ENCODE data around the gene DHRS4. TPM values are rescaled to one million over a fixed set of nuclear protein-coding genes. Genes with fewer than 3 reads are reported as not detected.
"Not testable (repeated sequence)": the region's sequence is repeated elsewhere in the genome, so short reads cannot be mapped to it uniquely, and the experiment has no call there.

DHRS4 gene
- total RNA-seq, 1 experiment from 2014 or later, result 12.7 TPM

GRCh38 chr14:23973178-23973577 is 19.6 kb downstream of the DHRS4 start:
- H3K56ac ChIP-seq (ENCODE audit: insufficient read length, low read depth, low read length); H3T11ph ChIP-seq (ENCODE audit: low read length); H3K4me2 ChIP-seq (ENCODE audit: insufficient read depth, insufficient read length, low read length); H3K27me3 ChIP-seq (ENCODE audit: insufficient read depth, low read length); H4K8ac ChIP-seq (replicated peaks; ENCODE audit: insufficient read length, low read depth, low read length); H4K91ac ChIP-seq (ENCODE audit: insufficient read length, low read depth, low read length); H3K4me3 Mint-ChIP-seq; H3K9ac ChIP-seq (ENCODE audit: extremely low read depth, insufficient read length, low read length); H3K9me3 ChIP-seq (ENCODE audit: control insufficient read depth, low read depth, low read length); H3K4me1 ChIP-seq (ENCODE audit: insufficient read depth, low read length); H3K27ac ChIP-seq (ENCODE audit: insufficient read length, low read depth, low read length); H3K27ac Mint-ChIP-seq; H3K23ac ChIP-seq (ENCODE audit: insufficient read length, low read depth, low read length); H4K20me1 ChIP-seq (ENCODE audit: control insufficient read depth, insufficient read depth, insufficient read length); H3K36me3 Mint-ChIP-seq (ENCODE audit: insufficient read depth in 1 of 3, low read depth in 3 of 3); H2BK20ac ChIP-seq (ENCODE audit: low read depth, low read length, poor library complexity, severe bottlenecking); H3K79me1 ChIP-seq (ENCODE audit: insufficient read depth, low read depth, low read length, poor library complexity, severe bottlenecking); H2BK12ac ChIP-seq (ENCODE audit: insufficient read length, low read depth, low read length); H3K4me1 Mint-ChIP-seq; H2AK5ac ChIP-seq (ENCODE audit: insufficient read length, low read length); H3K18ac ChIP-seq (ENCODE audit: insufficient read length, low read depth, low read length); H2AFZ ChIP-seq (ENCODE audit: low read length); H3K23me2 ChIP-seq (ENCODE audit: insufficient read length, low read depth, low read length, poor library complexity, severe bottlenecking); H3K79me2 ChIP-seq (ENCODE audit: insufficient read depth, low read length); H2BK15ac ChIP-seq (ENCODE audit: low read depth, low read length); H2BK5ac ChIP-seq (ENCODE audit: insufficient read length, low read length); H4K5ac ChIP-seq (ENCODE audit: insufficient read length, low read depth, low read length); H3K14ac ChIP-seq (ENCODE audit: insufficient read depth, low read length); H3K4ac ChIP-seq (ENCODE audit: low read depth, low read length); H2BK120ac ChIP-seq (ENCODE audit: low read depth, low read length, poor library complexity, severe bottlenecking); DNase-seq: not testable (repeated sequence)
- Mint-ChIP-seq H3K27me3 (ENCODE audit: low read depth) (peaks cover 29% of the 10 kb centered on the region), H3K9me3 (peaks cover 16 to 38% of the 10 kb centered on the region in 2 experiments)
- WGBS (ENCODE audit: extremely low coverage, insufficient read length, low lambda C conversion rate), result no CpG with 5 or more reads among the region's 8 CpGs

- not testable (repeated sequence) for H3K18ac ChIP-seq (ENCODE audit: insufficient read length, low read depth, low read length); H4K91ac ChIP-seq (ENCODE audit: insufficient read length, low read depth, low read length); H3K36me3 Mint-ChIP-seq (ENCODE audit: insufficient read depth in 1 of 3, low read depth in 3 of 3)
Observed at GRCh38 chr14:23974041-23974440, 20.5 kb downstream of the DHRS4 start.

More at GRCh38 chr14:23974041-23974440, 20.5 kb downstream of the DHRS4 start:
- not testable (repeated sequence) for H2AFZ ChIP-seq (ENCODE audit: low read length); H3K79me2 ChIP-seq (ENCODE audit: insufficient read depth, low read length); H3K4me1 ChIP-seq (ENCODE audit: insufficient read depth, low read length); H3K79me1 ChIP-seq (ENCODE audit: insufficient read depth, low read depth, low read length, poor library complexity, severe bottlenecking); H3K23ac ChIP-seq (ENCODE audit: insufficient read length, low read depth, low read length); H4K20me1 ChIP-seq (ENCODE audit: control insufficient read depth, insufficient read depth, insufficient read length); H4K5ac ChIP-seq (ENCODE audit: insufficient read length, low read depth, low read length); H2BK5ac ChIP-seq (ENCODE audit: insufficient read length, low read length); H2AK5ac ChIP-seq (ENCODE audit: insufficient read length, low read length); H2BK12ac ChIP-seq (ENCODE audit: insufficient read length, low read depth, low read length); H3K4me1 Mint-ChIP-seq; H3K4me3 Mint-ChIP-seq; H3K9me3 ChIP-seq (ENCODE audit: control insufficient read depth, low read depth, low read length); DNase-seq; H3K27ac ChIP-seq (ENCODE audit: insufficient read length, low read depth, low read length); H3T11ph ChIP-seq (ENCODE audit: low read length); H2BK15ac ChIP-seq (ENCODE audit: low read depth, low read length); H3K27me3 ChIP-seq (ENCODE audit: insufficient read depth, low read length); H3K4ac ChIP-seq (ENCODE audit: low read depth, low read length); H4K8ac ChIP-seq (replicated peaks; ENCODE audit: insufficient read length, low read depth, low read length); H3K27ac Mint-ChIP-seq; H2BK120ac ChIP-seq (ENCODE audit: low read depth, low read length, poor library complexity, severe bottlenecking); H3K4me2 ChIP-seq (ENCODE audit: insufficient read depth, insufficient read length, low read length); H3K23me2 ChIP-seq (ENCODE audit: insufficient read length, low read depth, low read length, poor library complexity, severe bottlenecking); H2BK20ac ChIP-seq (ENCODE audit: low read depth, low read length, poor library complexity, severe bottlenecking); H3K14ac ChIP-seq (ENCODE audit: insufficient read depth, low read length); H3K9ac ChIP-seq (ENCODE audit: extremely low read depth, insufficient read length, low read length); H3K56ac ChIP-seq (ENCODE audit: insufficient read length, low read depth, low read length)
- Mint-ChIP-seq H3K27me3 (ENCODE audit: low read depth) (peaks cover 29% of the 10 kb centered on the region), H3K9me3 (peaks cover 16 to 38% of the 10 kb centered on the region in 2 experiments)

All from H9 (cell line).